WTC11 (cell line): Measurements from ENCODE around the gene ZNF341. TPM values are rescaled to one million over a fixed set of nuclear protein-coding genes. Genes with fewer than 3 reads are reported as not detected.

Source experiments
- ATAC-seq: fragments of 200-7000 bp; cut with Tn5 transposase; 2 replicates; pipeline ENCODE4 v1.10.0; 2021; ENCODE audit warnings: mild to moderate bottlenecking, moderate library complexity
- CTCF ChIA-PET: fragments of 300-600 bp; sonication (Branson Sonifier 250); formaldehyde crosslinking; loops from one replicate; lab custom pipeline; 2021; ENCODE audit warnings: antibody characterized with exemption; lab: Charles Lee
- POLR2A ChIA-PET: fragments of 350-600 bp; sonication (Branson Sonifier 250); formaldehyde crosslinking; loops from one replicate; lab custom pipeline; 2021; ENCODE audit warnings: antibody characterized with exemption; lab: Charles Lee
- DNase-seq: peaks from one replicate; pipeline ENCODE4 v3.0.0; 2021; ENCODE audit warnings: low spot score
- H3K27ac Mint-ChIP-seq: 2 replicates; pipeline ENCODE4 v1.8.0; 2021; ENCODE audit warnings: mixed read lengths
- H3K27me3 Mint-ChIP-seq: 2 replicates; pipeline ENCODE4 v1.8.0; 2021; ENCODE audit warnings: low read depth, mild to moderate bottlenecking, moderate library complexity, mixed read lengths
- H3K36me3 Mint-ChIP-seq: 2 replicates; pipeline ENCODE4 v1.8.0; 2021; ENCODE audit warnings: mixed read lengths
- H3K4me1 Mint-ChIP-seq: 2 replicates; pipeline ENCODE4 v1.8.0; 2022; ENCODE audit warnings: mixed read lengths
- H3K4me3 Mint-ChIP-seq: 2 replicates; pipeline ENCODE4 v1.8.0; 2021; ENCODE audit warnings: mild to moderate bottlenecking, moderate library complexity, mixed read lengths
- H3K9me3 Mint-ChIP-seq: 2 replicates; pipeline ENCODE4 v1.8.0; 2021; ENCODE audit warnings: mixed read lengths
- ATF2 ChIP-seq: sonication (generic); formaldehyde crosslinking; IDR thresholded peaks from 2 replicates; pipeline ENCODE4 v1.8.1; 2022; ENCODE audit warnings: low read depth, missing genetic modification reagents, borderline replicate concordance
- GRHL2 ChIP-seq: fragments of 250-450 bp; sonication (Bioruptor Pico); IDR thresholded peaks from 2 replicates; pipeline ENCODE4 v1.8.0; 2022; ENCODE audit warnings: mild to moderate bottlenecking, moderate library complexity; ENCODE audit not compliant: insufficient replicate concordance, severe bottlenecking
- HMGA2 ChIP-seq: fragments of 250-450 bp; sonication (Bioruptor Pico); IDR thresholded peaks from 2 replicates; pipeline ENCODE4 v1.4.0; 2021; ENCODE audit warnings: mild to moderate bottlenecking, moderate library complexity
- IRF2 ChIP-seq: sonication (generic); formaldehyde crosslinking; IDR thresholded peaks from 2 replicates; pipeline ENCODE4 v1.8.0; 2022; ENCODE audit warnings: low read depth, missing genetic modification reagents, borderline replicate concordance
- JAZF1 ChIP-seq: fragments of 250-450 bp; sonication (Bioruptor Pico); IDR thresholded peaks from 2 replicates; pipeline ENCODE4 v1.9.0; 2021; ENCODE audit warnings: moderate library complexity, mild to moderate bottlenecking, inconsistent platforms
- JUN ChIP-seq: sonication (generic); formaldehyde crosslinking; IDR thresholded peaks from 2 replicates; pipeline ENCODE4 v1.8.0; 2023; ENCODE audit warnings: mild to moderate bottlenecking, missing genetic modification reagents
- NFYB ChIP-seq: sonication (generic); formaldehyde crosslinking; conservative IDR thresholded peaks from 2 replicates; pipeline ENCODE4 v1.8.0; 2022; ENCODE audit warnings: low read depth, missing genetic modification reagents
- OVOL2 ChIP-seq: fragments of 250-450 bp; sonication (Bioruptor Pico); IDR thresholded peaks from 2 replicates; pipeline ENCODE4 v1.9.0; 2021; ENCODE audit warnings: mild to moderate bottlenecking, borderline replicate concordance
- RORB ChIP-seq: fragments of 250-450 bp; sonication (Bioruptor Pico); IDR thresholded peaks from 2 replicates; pipeline ENCODE4 v1.9.0; 2021; ENCODE audit warnings: mild to moderate bottlenecking
- SOX15 ChIP-seq: fragments of 250-450 bp; sonication (Bioruptor Pico); IDR thresholded peaks from 2 replicates; pipeline ENCODE4 v1.9.0; 2021; ENCODE audit warnings: mild to moderate bottlenecking
- TP53 ChIP-seq: sonication (generic); formaldehyde crosslinking; IDR thresholded peaks from 2 replicates; pipeline ENCODE4 v1.8.1; 2023; ENCODE audit warnings: mild to moderate bottlenecking, missing genetic modification reagents
- ZBTB21 ChIP-seq: sonication (generic); formaldehyde crosslinking; IDR thresholded peaks from 2 replicates; pipeline ENCODE4 v1.8.1; 2023; ENCODE audit warnings: mild to moderate bottlenecking, missing genetic modification reagents, borderline replicate concordance
- ZNF138 ChIP-seq: sonication (generic); formaldehyde crosslinking; conservative IDR thresholded peaks from 2 replicates; pipeline ENCODE4 v1.8.1; 2022; ENCODE audit warnings: mild to moderate bottlenecking, moderate library complexity, missing genetic modification reagents
- ZNF423 ChIP-seq: fragments of 250-450 bp; sonication (Bioruptor Pico); IDR thresholded peaks from 2 replicates; pipeline ENCODE4 v2.1.2; 2022; ENCODE audit warnings: mild to moderate bottlenecking, moderate library complexity
- total RNA-seq: library from RNA; stranded (reverse); gene quantifications from 3 replicates; pipeline ENCODE4 v1.2.3, GENCODE V29; 2021
- TF ChIP-seq, protein P1 (sequence below): sonication (generic); formaldehyde crosslinking; IDR thresholded peaks from 2 replicates; pipeline ENCODE4 v1.8.1; 2023; ENCODE audit warnings: mild to moderate bottlenecking, moderate library complexity, missing genetic modification reagents
- TF ChIP-seq, protein P2 (sequence below): fragments of 250-450 bp; sonication (Bioruptor Pico); IDR thresholded peaks from 2 replicates; pipeline ENCODE4 v1.9.0; 2021; ENCODE audit warnings: moderate library complexity, mild to moderate bottlenecking, inconsistent platforms, borderline replicate concordance
- TF ChIP-seq, protein P3 (sequence below): sonication (generic); formaldehyde crosslinking; IDR thresholded peaks from 2 replicates; pipeline ENCODE4 v1.8.1; 2023; ENCODE audit warnings: mild to moderate bottlenecking, missing genetic modification reagents
- TF ChIP-seq, protein P4 (sequence below): sonication (generic); formaldehyde crosslinking; conservative IDR thresholded peaks from 2 replicates; pipeline ENCODE4 v1.8.1; 2022; ENCODE audit warnings: mild to moderate bottlenecking, missing genetic modification reagents

Gene ZNF341
- total RNA-seq, 1 experiment from 2014 or later, result 9.6 TPM

DNA sequence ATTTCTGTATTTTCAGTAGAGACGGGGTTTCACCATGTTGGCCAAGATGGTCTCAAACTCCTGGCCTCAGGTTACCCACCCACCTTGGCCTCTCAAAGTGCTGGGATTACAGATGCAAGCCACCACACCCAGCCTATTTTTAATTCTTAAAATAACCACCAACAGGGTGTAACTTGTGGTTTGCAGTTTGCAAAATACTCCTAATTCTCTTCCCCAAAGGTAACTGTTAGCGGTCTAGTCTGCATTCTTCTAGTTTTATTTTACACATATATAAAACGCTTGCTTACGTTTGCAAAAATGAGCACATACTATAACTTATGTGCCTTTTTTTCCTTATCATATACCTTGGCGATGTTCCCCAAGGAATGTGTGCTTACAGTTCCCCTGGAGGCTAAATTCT, 53.7 kb downstream of the ZNF341 start:
- Mint-ChIP-seq H3K4me3 (no peak overlapping the region), H3K27ac (no peak overlapping the region), H3K36me3 (peaks cover 3% of the 10 kb centered on the region; the same call in 1 of the 2 replicates), H3K27me3 (no peaks in the 10 kb centered on the region), H3K4me1 (0 out of 2 replicates have a peak, but pooled peaks cover 4% of the 10 kb centered on the region), H3K9me3 (no peaks in the 10 kb centered on the region)
- ATAC-seq (no peak), DNase-seq (no peak)
- TF ChIP-seq ZNF423 (CRISPR knock-in tag) (no peak), JAZF1 (CRISPR knock-in tag) (no peak), OVOL2 (CRISPR knock-in tag) (no peak), SOX15 (CRISPR knock-in tag) (no peak), TP53 (CRISPR knock-in tag) (no peak), ATF2 (CRISPR knock-in tag) (no peak), ZNF138 (CRISPR knock-in tag) (no peak), IRF2 (CRISPR knock-in tag) (no peak), HMGA2 (CRISPR knock-in tag) (no peak), JUN (CRISPR knock-in tag) (no peak), ZBTB21 (no peak)
- TF ChIP-seq, protein P1, sequence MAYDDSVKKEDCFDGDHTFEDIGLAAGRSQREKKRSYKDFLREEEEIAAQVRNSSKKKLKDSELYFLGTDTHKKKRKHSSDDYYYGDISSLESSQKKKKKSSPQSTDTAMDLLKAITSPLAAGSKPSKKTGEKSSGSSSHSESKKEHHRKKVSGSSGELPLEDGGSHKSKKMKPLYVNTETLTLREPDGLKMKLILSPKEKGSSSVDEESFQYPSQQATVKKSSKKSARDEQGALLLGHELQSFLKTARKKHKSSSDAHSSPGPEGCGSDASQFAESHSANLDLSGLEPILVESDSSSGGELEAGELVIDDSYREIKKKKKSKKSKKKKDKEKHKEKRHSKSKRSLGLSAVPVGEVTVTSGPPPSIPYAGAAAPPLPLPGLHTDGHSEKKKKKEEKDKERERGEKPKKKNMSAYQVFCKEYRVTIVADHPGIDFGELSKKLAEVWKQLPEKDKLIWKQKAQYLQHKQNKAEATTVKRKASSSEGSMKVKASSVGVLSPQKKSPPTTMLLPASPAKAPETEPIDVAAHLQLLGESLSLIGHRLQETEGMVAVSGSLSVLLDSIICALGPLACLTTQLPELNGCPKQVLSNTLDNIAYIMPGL, result no peak
- TF ChIP-seq, protein P2, sequence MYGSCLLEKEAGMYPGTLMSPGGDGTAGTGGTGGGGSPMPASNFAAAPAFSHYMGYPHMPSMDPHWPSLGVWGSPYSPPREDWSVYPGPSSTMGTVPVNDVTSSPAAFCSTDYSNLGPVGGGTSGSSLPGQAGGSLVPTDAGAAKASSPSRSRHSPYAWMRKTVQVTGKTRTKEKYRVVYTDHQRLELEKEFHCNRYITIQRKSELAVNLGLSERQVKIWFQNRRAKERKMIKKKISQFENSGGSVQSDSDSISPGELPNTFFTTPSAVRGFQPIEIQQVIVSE (CRISPR knock-in tag), result no peak
- TF ChIP-seq, protein P3, sequence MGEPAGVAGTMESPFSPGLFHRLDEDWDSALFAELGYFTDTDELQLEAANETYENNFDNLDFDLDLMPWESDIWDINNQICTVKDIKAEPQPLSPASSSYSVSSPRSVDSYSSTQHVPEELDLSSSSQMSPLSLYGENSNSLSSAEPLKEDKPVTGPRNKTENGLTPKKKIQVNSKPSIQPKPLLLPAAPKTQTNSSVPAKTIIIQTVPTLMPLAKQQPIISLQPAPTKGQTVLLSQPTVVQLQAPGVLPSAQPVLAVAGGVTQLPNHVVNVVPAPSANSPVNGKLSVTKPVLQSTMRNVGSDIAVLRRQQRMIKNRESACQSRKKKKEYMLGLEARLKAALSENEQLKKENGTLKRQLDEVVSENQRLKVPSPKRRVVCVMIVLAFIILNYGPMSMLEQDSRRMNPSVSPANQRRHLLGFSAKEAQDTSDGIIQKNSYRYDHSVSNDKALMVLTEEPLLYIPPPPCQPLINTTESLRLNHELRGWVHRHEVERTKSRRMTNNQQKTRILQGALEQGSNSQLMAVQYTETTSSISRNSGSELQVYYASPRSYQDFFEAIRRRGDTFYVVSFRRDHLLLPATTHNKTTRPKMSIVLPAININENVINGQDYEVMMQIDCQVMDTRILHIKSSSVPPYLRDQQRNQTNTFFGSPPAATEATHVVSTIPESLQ, result no peak
- TF ChIP-seq, protein P4, sequence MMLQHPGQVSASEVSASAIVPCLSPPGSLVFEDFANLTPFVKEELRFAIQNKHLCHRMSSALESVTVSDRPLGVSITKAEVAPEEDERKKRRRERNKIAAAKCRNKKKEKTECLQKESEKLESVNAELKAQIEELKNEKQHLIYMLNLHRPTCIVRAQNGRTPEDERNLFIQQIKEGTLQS (CRISPR knock-in tag), result no peak
- ChIA-PET CTCF (no interaction called here), POLR2A (no interaction called here)

GRCh38 chr20:33787253-33787891, 55.6 kb downstream of the ZNF341 start:
- peaks cover under 1% of the 10 kb centered on the region; the same call in 1 of the 2 replicates for H3K36me3 Mint-ChIP-seq
- no peak for ATAC-seq
- no peaks in the 10 kb centered on the region for H3K27me3 Mint-ChIP-seq
- no peaks in the 10 kb centered on the region for H3K9me3 Mint-ChIP-seq
- 0 out of 2 replicates have a peak, but pooled peaks cover 4% of the 10 kb centered on the region for H3K4me1 Mint-ChIP-seq
- DNase-seq, result no peak
- H3K4me3 Mint-ChIP-seq, result no peak overlapping the region
- TF ChIP-seq NFYB (CRISPR knock-in tag) (no peak), RORB (CRISPR knock-in tag) (no peak), GRHL2 (CRISPR knock-in tag) (no peak)
- TF ChIP-seq, all 79 proteins: peak for 0
- ChIA-PET CTCF (no interaction called here), POLR2A (no interaction called here)
- 0 out of 2 replicates have a peak overlapping the region, but pooled peaks have one; percentile 79 for H3K27ac Mint-ChIP-seq
